ENCODE data around the gene SPATA2.
"Not testable (repeated sequence)": the region's sequence is repeated elsewhere in the genome, so short reads cannot be mapped to it uniquely, and the experiment has no call there.

SPATA2 gene

GRCh38 chr20:49915380-49916145, at the start of gene SPATA2:
SPATA2 (minus strand) TSS chr20:49915529; CDS start chr20:49908490, 7,039 bp downstream.
- peak; percentile 98 for DNase-seq

GRCh38 chr20:49961413-49961812, 46.1 kb upstream of the SPATA2 start:
- no peak for DNase-seq

- DNase-seq, result not testable (repeated sequence)
Measured at GRCh38 chr20:49957089-49957938, 42.0 kb upstream of the SPATA2 start.

- DNase-seq, result no peak
Measured at GRCh38 chr20:49956689-49957088, 41.4 kb upstream of the SPATA2 start.

GRCh38 chr20:49955830-49956396, 40.6 kb upstream of the SPATA2 start:
- DNase-seq, result not testable (repeated sequence)

- DNase-seq, result no peak
Measured at GRCh38 chr20:49955167-49955566, 39.8 kb upstream of the SPATA2 start.

- no peak for DNase-seq
Measured at GRCh38 chr20:49951151-49951550, 35.8 kb upstream of the SPATA2 start.

- no peak for DNase-seq
Measured at GRCh38 chr20:49948809-49949507, 33.6 kb upstream of the SPATA2 start.

GRCh38 chr20:49948178-49948577, 32.8 kb upstream of the SPATA2 start:
- DNase-seq, result no peak

GRCh38 chr20:49945701-49946477, 30.6 kb upstream of the SPATA2 start:
- DNase-seq, result no peak

- no peak for DNase-seq
Measured at GRCh38 chr20:49945306-49945700, 30.0 kb upstream of the SPATA2 start.

- no peak for DNase-seq
Measured at GRCh38 chr20:49942942-49943341, 27.6 kb upstream of the SPATA2 start.

GRCh38 chr20:49942303-49942702, 27.0 kb upstream of the SPATA2 start:
- DNase-seq, result no peak

GRCh38 chr20:49941456-49941855, 26.1 kb upstream of the SPATA2 start:
- no peak for DNase-seq

GRCh38 chr20:49938173-49939163, 23.1 kb upstream of the SPATA2 start:
- peak; percentile 85 for DNase-seq

GRCh38 chr20:49937027-49937929, 21.9 kb upstream of the SPATA2 start:
- peak; percentile 23 for DNase-seq

GRCh38 chr20:49936153-49937026, 21.1 kb upstream of the SPATA2 start, which contains the start of gene RNF114:
RNF114 (plus strand) TSS chr20:49936397; CDS start chr20:49936413, 16 bp downstream.
- DNase-seq, result peak; percentile 96

GRCh38 chr20:49935746-49936152, 20.4 kb upstream of the SPATA2 start:
- DNase-seq, result no peak

GRCh38 chr20:49929142-49929494, 13.8 kb upstream of the SPATA2 start:
- no peak for DNase-seq

Data from NCI-H82 (cell line).